ENCODE results near the gene ALDH1B1.

- TF ChIP-seq CCAR2 (optimal IDR thresholded peaks at IDR 0.05; ENCODE audit: low read depth, low read length) (no peak), SSRP1 (CRISPR knock-in tag; IDR thresholded peaks at IDR 0.05) (no peak)
Observed at GRCh38 chr9:38423973-38424843, 31.7 kb downstream of the ALDH1B1 start, which contains the start of gene IGFBPL1.

Data from HepG2 (cell line).